Measurements from ENCODE around the gene IGSF21. TPM values are rescaled to one million over a fixed set of nuclear protein-coding genes. Genes with fewer than 3 reads are reported as not detected.
"Not testable (repeated sequence)": the region's sequence is repeated elsewhere in the genome, so short reads cannot be mapped to it uniquely, and the experiment has no call there.

The IGSF21 gene
- total and polyA plus RNA-seq, 7 experiments from 2014 or later, result not detected

GRCh38 chr1:18414321-18414720, 306.7 kb downstream of the IGSF21 start:
- no peaks in the 10 kb centered on the region for H3K4me1 ChIP-seq (ENCODE audit: control insufficient read depth in 2 of 2, insufficient read depth in 2 of 2, low read length in 2 of 2)
- H3K9me3 ChIP-seq (ENCODE audit: control insufficient read depth in 2 of 3, low read length in 3 of 3), result peaks cover 0 to 23% (median 0%) of the 10 kb centered on the region in 3 experiments
- peaks cover 2 to 26% (median 10%) of the 10 kb centered on the region in 11 donors for H3K9me3 Mint-ChIP-seq
- peaks cover 0 to 2% (median 0%) of the 10 kb centered on the region in 7 donors for H3K4me1 Mint-ChIP-seq
- H3K4me3 Mint-ChIP-seq, result peak overlapping the region in 1 of 10 donors; percentile 45
- H3K27ac Mint-ChIP-seq, result no peak overlapping the region
- DNase-seq, result no peak
- intact Hi-C loops (cut with micrococcal nuclease), result no loop called here
- ATAC-seq, result no peak
- no peak overlapping the region for H3K27ac ChIP-seq (ENCODE audit: low read depth, low read length)
- H3K36me3 ChIP-seq (ENCODE audit: control insufficient read depth in 2 of 3, insufficient read depth in 3 of 3, low read length in 3 of 3), result no peaks in the 10 kb centered on the region
- H3K36me3 Mint-ChIP-seq, result peaks cover 0 to 7% (median 0%) of the 10 kb centered on the region in 5 donors
- ChIA-PET CTCF (no interaction called here), POLR2A (no interaction called here)
- peaks cover 0 to 35% (median 19%) of the 10 kb centered on the region in 5 donors for H3K27me3 Mint-ChIP-seq
- no peaks in the 10 kb centered on the region for H3K27me3 ChIP-seq (ENCODE audit: control insufficient read depth in 2 of 2, insufficient read depth in 2 of 2, low read length in 2 of 2)
- no peak overlapping the region for H3K4me3 ChIP-seq (ENCODE audit: low read length)

- ChIA-PET CTCF (no interaction called here), POLR2A (no interaction called here)
- peaks cover 0 to 23% (median 0%) of the 10 kb centered on the region in 3 experiments for H3K9me3 ChIP-seq (ENCODE audit: control insufficient read depth in 2 of 3, low read length in 3 of 3)
- Mint-ChIP-seq H3K9me3 (peaks cover 2 to 26% (median 10%) of the 10 kb centered on the region in 11 donors), H3K27ac (no peak overlapping the region), H3K36me3 (peaks cover 0 to 7% (median 0%) of the 10 kb centered on the region in 5 donors), H3K27me3 (peaks cover 0 to 35% (median 25%) of the 10 kb centered on the region in 5 donors), H3K4me1 (peaks cover 0 to 3% (median 0%) of the 10 kb centered on the region in 7 donors), H3K4me3 (no peak overlapping the region)
- no peaks in the 10 kb centered on the region for H3K27me3 ChIP-seq (ENCODE audit: control insufficient read depth in 2 of 2, insufficient read depth in 2 of 2, low read length in 2 of 2)
- no peak overlapping the region for H3K4me3 ChIP-seq (ENCODE audit: low read length)
- intact Hi-C loops (cut with micrococcal nuclease), result no loop called here
- H3K27ac ChIP-seq (ENCODE audit: low read depth, low read length), result no peak overlapping the region
- ATAC-seq, result no peak
- no peaks in the 10 kb centered on the region for H3K36me3 ChIP-seq (ENCODE audit: control insufficient read depth in 2 of 3, insufficient read depth in 3 of 3, low read length in 3 of 3)
- no peaks in the 10 kb centered on the region for H3K4me1 ChIP-seq (ENCODE audit: control insufficient read depth in 2 of 2, insufficient read depth in 2 of 2, low read length in 2 of 2)
- no peak for DNase-seq
Measured at GRCh38 chr1:18414872-18415447, 307.4 kb downstream of the IGSF21 start.

GRCh38 chr1:18415448-18416027, 307.9 kb downstream of the IGSF21 start:
- no peak for ATAC-seq
- H3K4me3 ChIP-seq (ENCODE audit: low read length), result no peak overlapping the region
- H3K27ac ChIP-seq (ENCODE audit: low read depth, low read length), result no peak overlapping the region
- no peaks in the 10 kb centered on the region for H3K4me1 ChIP-seq (ENCODE audit: control insufficient read depth in 2 of 2, insufficient read depth in 2 of 2, low read length in 2 of 2)
- no peaks in the 10 kb centered on the region for H3K36me3 ChIP-seq (ENCODE audit: control insufficient read depth in 2 of 3, insufficient read depth in 3 of 3, low read length in 3 of 3)
- CTCF ChIA-PET, result no interaction called here
- Mint-ChIP-seq H3K36me3 (peaks cover 0 to 7% (median 0%) of the 10 kb centered on the region in 5 donors), H3K27me3 (peaks cover 0 to 35% (median 29%) of the 10 kb centered on the region in 5 donors), H3K9me3 (peaks cover 2 to 26% (median 10%) of the 10 kb centered on the region in 11 donors), H3K4me3 (no peak overlapping the region), H3K4me1 (peaks cover 0 to 3% (median 0%) of the 10 kb centered on the region in 7 donors), H3K27ac (no peak overlapping the region)
- peaks cover 0 to 18% (median 0%) of the 10 kb centered on the region in 3 experiments for H3K9me3 ChIP-seq (ENCODE audit: control insufficient read depth in 2 of 3, low read length in 3 of 3)
- POLR2A ChIA-PET, result no interaction called here
- intact Hi-C loops (cut with micrococcal nuclease), result no loop called here
- H3K27me3 ChIP-seq (ENCODE audit: control insufficient read depth in 2 of 2, insufficient read depth in 2 of 2, low read length in 2 of 2), result no peaks in the 10 kb centered on the region
- no peak for DNase-seq

GRCh38 chr1:18416126-18416525, 308.5 kb downstream of the IGSF21 start:
- H3K4me3 ChIP-seq (ENCODE audit: low read length); ATAC-seq; DNase-seq; H3K27me3 ChIP-seq (ENCODE audit: control insufficient read depth in 2 of 2, insufficient read depth in 2 of 2, low read length in 2 of 2); H3K27ac ChIP-seq (ENCODE audit: low read depth, low read length); H3K4me3 Mint-ChIP-seq; intact Hi-C loops (cut with micrococcal nuclease); H3K36me3 Mint-ChIP-seq; H3K4me1 ChIP-seq (ENCODE audit: control insufficient read depth in 2 of 2, insufficient read depth in 2 of 2, low read length in 2 of 2); H3K27ac Mint-ChIP-seq; H3K4me1 Mint-ChIP-seq; H3K36me3 ChIP-seq (ENCODE audit: control insufficient read depth in 2 of 3, insufficient read depth in 3 of 3, low read length in 3 of 3); CTCF ChIA-PET; POLR2A ChIA-PET: not testable (repeated sequence)
- Mint-ChIP-seq H3K9me3 (peaks cover 2 to 24% (median 10%) of the 10 kb centered on the region in 11 donors), H3K27me3 (peaks cover 0 to 36% (median 29%) of the 10 kb centered on the region in 5 donors)
- peaks cover 0 to 15% (median 0%) of the 10 kb centered on the region in 3 experiments for H3K9me3 ChIP-seq (ENCODE audit: control insufficient read depth in 2 of 3, low read length in 3 of 3)

GRCh38 chr1:18417316-18418269, 310.0 kb downstream of the IGSF21 start:
- no peak overlapping the region for H3K4me3 ChIP-seq (ENCODE audit: low read length)
- peaks cover 0 to 8% (median 0%) of the 10 kb centered on the region in 5 donors for H3K36me3 Mint-ChIP-seq
- H3K27me3 ChIP-seq (ENCODE audit: control insufficient read depth in 2 of 2, insufficient read depth in 2 of 2, low read length in 2 of 2), result no peaks in the 10 kb centered on the region
- H3K4me1 Mint-ChIP-seq, result peaks cover 0 to 3% (median 0%) of the 10 kb centered on the region in 7 donors
- ChIA-PET CTCF (no interaction called here), POLR2A (no interaction called here)
- H3K9me3 ChIP-seq (ENCODE audit: control insufficient read depth in 2 of 3, low read length in 3 of 3), result peaks cover 0 to under 1% (median 0%) of the 10 kb centered on the region in 3 experiments
- no peak overlapping the region for H3K4me3 Mint-ChIP-seq
- peaks cover 0 to 49% (median 35%) of the 10 kb centered on the region in 5 donors for H3K27me3 Mint-ChIP-seq
- H3K27ac Mint-ChIP-seq, result no peak overlapping the region
- no peak overlapping the region for H3K27ac ChIP-seq (ENCODE audit: low read depth, low read length)
- ATAC-seq (no peak), DNase-seq (no peak)
- H3K36me3 ChIP-seq (ENCODE audit: control insufficient read depth in 2 of 3, insufficient read depth in 3 of 3, low read length in 3 of 3), result no peaks in the 10 kb centered on the region
- peaks cover 0 to 14% (median 7%) of the 10 kb centered on the region in 11 donors for H3K9me3 Mint-ChIP-seq
- intact Hi-C loops (cut with micrococcal nuclease), result no loop called here
- no peaks in the 10 kb centered on the region for H3K4me1 ChIP-seq (ENCODE audit: control insufficient read depth in 2 of 2, insufficient read depth in 2 of 2, low read length in 2 of 2)

- Histone ChIP-seq H3K36me3 (ENCODE audit: control insufficient read depth in 2 of 3, insufficient read depth in 3 of 3, low read length in 3 of 3) (no peaks in the 10 kb centered on the region), H3K27ac (ENCODE audit: low read depth, low read length) (no peak overlapping the region), H3K4me3 (ENCODE audit: low read length) (no peak overlapping the region), H3K4me1 (ENCODE audit: control insufficient read depth in 2 of 2, insufficient read depth in 2 of 2, low read length in 2 of 2) (no peaks in the 10 kb centered on the region), H3K9me3 (ENCODE audit: control insufficient read depth in 2 of 3, low read length in 3 of 3) (no peaks in the 10 kb centered on the region), H3K27me3 (ENCODE audit: control insufficient read depth in 2 of 2, insufficient read depth in 2 of 2, low read length in 2 of 2) (no peaks in the 10 kb centered on the region)
- ATAC-seq, result peak; percentile 49
- peaks cover 0 to 3% (median 0%) of the 10 kb centered on the region in 7 donors for H3K4me1 Mint-ChIP-seq
- CTCF ChIA-PET, result no interaction called here
- H3K27ac Mint-ChIP-seq, result no peak overlapping the region
- H3K36me3 Mint-ChIP-seq, result peaks cover 0 to 8% (median 0%) of the 10 kb centered on the region in 5 donors
- H3K9me3 Mint-ChIP-seq, result peaks cover 0 to 6% (median 3%) of the 10 kb centered on the region in 11 donors
- no peak for DNase-seq
- H3K4me3 Mint-ChIP-seq, result no peak overlapping the region
- intact Hi-C loops (cut with micrococcal nuclease), result no loop called here
- POLR2A ChIA-PET, result no interaction called here
- peaks cover 0 to 46% (median 29%) of the 10 kb centered on the region in 5 donors for H3K27me3 Mint-ChIP-seq
Measured at GRCh38 chr1:18419113-18419844, 311.7 kb downstream of the IGSF21 start.
